Liver (tissue), 3 donors: ENCODE data around the gene EIF4G3.

ENCODE experiments used
- ATF3 ChIP-seq: IDR thresholded peaks from 2 replicates; pipeline ENCODE4 v1.6.1; 2016; ENCODE audit warnings: antibody characterized with exemption
- CTCF ChIP-seq: fragments of 150-350 bp; IDR thresholded peaks from 2 replicates; pipeline ENCODE4 v1.5.1; 2017; ENCODE audit warnings: improper control_type of control experiment, low read depth, low read length; ENCODE audit not compliant: missing input control
- GABPA ChIP-seq, 2 donors: IDR thresholded peaks in 1 of 2; conservative IDR thresholded peaks in 1 of 2; 2 replicates each; pipeline ENCODE4 v1.6.1; 2016; ENCODE audit warnings: antibody characterized with exemption in 2 of 2, mild to moderate bottlenecking in 1 of 2, moderate library complexity in 1 of 2
- JUND ChIP-seq, 2 donors: IDR thresholded peaks; 2 replicates each; pipeline ENCODE4 v1.6.1; 2016; ENCODE audit warnings: antibody characterized with exemption in 2 of 2
- REST ChIP-seq: IDR thresholded peaks from 2 replicates; pipeline ENCODE4 v1.6.1; 2016; ENCODE audit warnings: antibody characterized with exemption, mild to moderate bottlenecking
- SP1 ChIP-seq: IDR thresholded peaks from 2 replicates; pipeline ENCODE4 v1.6.1; 2018; ENCODE audit warnings: antibody characterized with exemption, mild to moderate bottlenecking
- TAF1 ChIP-seq: conservative IDR thresholded peaks from 2 replicates; pipeline ENCODE4 v1.6.1; 2016; ENCODE audit warnings: antibody characterized with exemption, mild to moderate bottlenecking
- YY1 ChIP-seq: IDR thresholded peaks from 2 replicates; pipeline ENCODE4 v1.6.1; 2016; ENCODE audit warnings: antibody characterized with exemption, mild to moderate bottlenecking
- donor health status: healthy.
- donor health status: healthy.

GRCh38 chr1:21126324-21126723 is 50.4 kb downstream of the EIF4G3 start:
- TF ChIP-seq CTCF, result no peak
- no peak for TF ChIP-seq TAF1
- no peak for TF ChIP-seq GABPA (IDR thresholded peaks at IDR 0.05 in 1 of 2, conservative IDR thresholded peaks at IDR 0.05 in 1 of 2)
- no peak for TF ChIP-seq SP1
- TF ChIP-seq REST, result no peak
- no peak for TF ChIP-seq ATF3
- TF ChIP-seq YY1, result no peak
- TF ChIP-seq JUND (IDR thresholded peaks at IDR 0.05), result no peak
